NT2/D1 (cell line): ENCODE results near the gene SKIDA1.

ENCODE experiments used
- SUZ12 ChIP-seq: IDR thresholded peaks from 2 replicates; pipeline ENCODE4 v1.6.1; 2011; ENCODE audit not compliant: insufficient read length, insufficient read depth; ENCODE audit errors: extremely low read depth
- YY1 ChIP-seq: IDR thresholded peaks from 2 replicates; pipeline ENCODE4 v1.6.1; 2011; ENCODE audit not compliant: insufficient read length, insufficient read depth
- ZNF274 ChIP-seq: IDR thresholded peaks from 2 replicates; pipeline ENCODE4 v1.6.1; 2011; ENCODE audit warnings: mild to moderate bottlenecking, low read depth, low read length

DNA sequence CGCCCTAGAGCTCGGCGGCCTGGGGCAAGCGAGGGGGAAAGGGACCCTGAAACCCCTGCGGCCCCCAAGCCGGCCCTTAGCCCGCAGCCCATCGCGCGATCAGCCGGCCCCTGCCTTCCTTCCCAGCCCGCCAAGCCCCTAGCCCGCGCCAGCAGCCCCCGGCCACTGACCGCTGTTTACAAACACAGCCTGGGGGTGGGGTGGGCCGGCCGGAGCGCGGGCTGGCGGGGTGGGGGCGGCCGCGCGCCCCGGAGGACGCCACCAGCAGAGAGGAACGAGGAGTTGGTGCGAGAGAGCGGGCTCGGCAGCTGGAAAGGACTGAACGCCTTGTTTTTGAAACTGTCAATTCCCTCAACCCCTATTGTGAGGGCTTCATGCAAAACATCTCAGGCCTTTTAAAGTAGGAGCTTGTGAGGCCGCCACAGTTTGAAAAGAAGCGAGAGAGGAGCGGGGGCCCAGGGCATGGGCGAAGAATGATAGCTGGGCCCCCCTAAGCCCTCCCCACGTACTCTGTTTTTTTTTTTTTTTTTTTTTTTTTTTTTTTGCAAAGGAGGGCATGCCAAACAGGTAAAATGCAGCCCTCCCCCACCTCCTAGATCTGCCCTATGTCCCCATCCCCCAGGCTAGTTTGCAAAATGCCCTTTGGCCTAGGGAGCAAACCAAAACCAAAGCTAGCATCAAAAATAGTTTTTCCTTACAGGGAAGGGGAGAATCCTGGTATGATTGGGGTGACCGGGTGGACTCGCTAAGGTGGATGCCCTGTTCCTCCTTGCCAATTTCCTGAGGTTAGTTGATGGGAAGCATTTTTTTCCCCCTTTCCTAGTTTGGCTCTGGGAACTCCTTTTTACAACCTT is 15.0 kb downstream of the SKIDA1 start:
- no peak for TF ChIP-seq YY1
- TF ChIP-seq ZNF274 = no peak
- TF ChIP-seq SUZ12 = no peak
